Activated naive CD8-positive, alpha-beta T cell treated with anti-CD3 and anti-CD28 coated beads for 36 hours (primary cell): ENCODE measurements around the gene FAM184B. TPM values are rescaled to one million over a fixed set of nuclear protein-coding genes. Genes with fewer than 3 reads are reported as not detected.

ENCODE experiments used
- DNase-seq: peaks from one replicate; pipeline ENCODE4 v3.0.0; 2021
- H3K27ac Mint-ChIP-seq: one replicate; pipeline ENCODE4 v1.8.0; 2022; ENCODE audit warnings: mild to moderate bottlenecking, moderate library complexity, mixed read lengths
- H3K27me3 Mint-ChIP-seq: one replicate; pipeline ENCODE4 v1.8.0; 2022; ENCODE audit warnings: mild to moderate bottlenecking, mixed read lengths
- H3K36me3 Mint-ChIP-seq: one replicate; pipeline ENCODE4 v1.8.0; 2021; ENCODE audit warnings: mild to moderate bottlenecking, mixed read lengths
- H3K4me1 Mint-ChIP-seq: one replicate; pipeline ENCODE4 v1.8.0; 2021; ENCODE audit warnings: mixed read lengths
- H3K4me3 Mint-ChIP-seq: one replicate; pipeline ENCODE4 v1.8.0; 2022; ENCODE audit warnings: mild to moderate bottlenecking, moderate library complexity, mixed read lengths
- H3K9me3 Mint-ChIP-seq: one replicate; pipeline ENCODE4 v1.8.0; 2022; ENCODE audit warnings: mixed read lengths
- total RNA-seq, 2 experiments: library from RNA; stranded (reverse); gene quantifications; one replicate each; pipeline ENCODE4 v1.2.3, GENCODE V29; 2021

The FAM184B gene
- total RNA-seq, 2 experiments from 2014 or later: 0.04 TPM; not detected in 1

DNA sequence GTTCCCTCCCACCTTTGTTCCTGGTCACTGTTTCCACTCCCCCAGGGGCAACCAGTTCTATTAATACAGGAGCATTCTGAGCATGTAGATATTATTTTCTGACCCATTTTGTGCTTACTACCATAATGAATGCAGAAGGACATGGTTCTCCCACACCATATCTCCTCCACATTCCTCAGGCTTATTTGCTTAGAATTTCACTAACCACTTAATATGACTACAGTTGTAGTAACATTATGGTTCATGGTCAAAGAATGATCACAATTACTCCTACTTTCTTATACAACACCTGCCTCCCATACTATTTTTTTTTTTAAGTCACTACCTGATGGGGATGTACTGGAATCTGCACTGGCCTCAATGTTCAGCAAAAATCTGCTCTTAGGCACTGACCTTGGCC lies 7.5 kb upstream of the FAM184B start:
- Mint-ChIP-seq H3K9me3 (peaks cover 1% of the 10 kb centered on the region), H3K4me3 (no peak overlapping the region), H3K36me3 (peaks cover 16% of the 10 kb centered on the region), H3K27ac (no peak overlapping the region), H3K4me1 (peaks cover 22% of the 10 kb centered on the region), H3K27me3 (no peaks in the 10 kb centered on the region)
- no peak for DNase-seq

DNA sequence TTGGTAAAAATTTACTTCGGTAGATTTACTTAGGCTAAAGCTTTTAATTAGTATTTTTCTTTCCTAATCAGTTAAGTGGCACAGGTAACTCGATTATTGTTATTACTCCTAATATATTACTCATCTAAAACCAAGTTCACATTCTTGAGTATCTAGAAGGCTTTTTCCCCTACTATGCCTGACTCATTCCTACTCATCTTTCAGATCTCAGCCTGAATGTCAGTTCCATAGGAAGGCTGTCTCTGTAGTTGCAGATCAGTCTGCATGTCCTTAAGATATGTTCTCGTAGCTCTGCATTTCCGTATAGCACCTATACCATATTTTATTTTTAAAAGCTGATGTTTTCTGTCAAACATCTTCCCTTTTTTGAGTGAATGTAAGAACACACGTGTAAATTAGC lies 5.9 kb upstream of the FAM184B start:
- H3K27ac Mint-ChIP-seq: no peak overlapping the region
- no peak for DNase-seq
- peaks cover 5% of the 10 kb centered on the region for H3K27me3 Mint-ChIP-seq
- peaks cover 1% of the 10 kb centered on the region for H3K9me3 Mint-ChIP-seq
- peaks cover 22% of the 10 kb centered on the region for H3K4me1 Mint-ChIP-seq
- no peak overlapping the region for H3K4me3 Mint-ChIP-seq
- peaks cover 11% of the 10 kb centered on the region for H3K36me3 Mint-ChIP-seq

DNA sequence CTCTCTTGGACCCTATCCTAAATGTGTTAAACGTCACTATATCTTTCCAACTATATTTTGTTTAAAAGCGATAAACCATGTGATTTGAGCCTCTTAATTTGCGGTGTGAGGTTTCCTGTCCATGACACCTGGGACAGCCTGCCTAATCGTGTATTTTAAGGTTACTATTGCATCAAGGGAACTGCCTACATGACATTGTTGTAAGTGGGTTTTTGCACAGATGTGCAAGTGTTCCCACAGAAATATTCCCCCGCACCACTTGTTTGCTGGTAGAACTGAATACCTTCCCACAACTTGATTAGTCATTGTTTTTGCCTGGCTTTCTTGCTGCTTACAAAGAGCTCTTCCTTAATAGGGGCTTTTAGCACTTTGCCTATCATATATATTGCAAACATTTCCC lies 5.1 kb upstream of the FAM184B start:
- H3K9me3 Mint-ChIP-seq: peaks cover 1% of the 10 kb centered on the region
- peaks cover 12% of the 10 kb centered on the region for H3K36me3 Mint-ChIP-seq
- peaks cover 12% of the 10 kb centered on the region for H3K27me3 Mint-ChIP-seq
- H3K27ac Mint-ChIP-seq: no peak overlapping the region
- H3K4me3 Mint-ChIP-seq: no peak overlapping the region
- DNase-seq: no peak
- H3K4me1 Mint-ChIP-seq: peaks cover 28% of the 10 kb centered on the region

DNA sequence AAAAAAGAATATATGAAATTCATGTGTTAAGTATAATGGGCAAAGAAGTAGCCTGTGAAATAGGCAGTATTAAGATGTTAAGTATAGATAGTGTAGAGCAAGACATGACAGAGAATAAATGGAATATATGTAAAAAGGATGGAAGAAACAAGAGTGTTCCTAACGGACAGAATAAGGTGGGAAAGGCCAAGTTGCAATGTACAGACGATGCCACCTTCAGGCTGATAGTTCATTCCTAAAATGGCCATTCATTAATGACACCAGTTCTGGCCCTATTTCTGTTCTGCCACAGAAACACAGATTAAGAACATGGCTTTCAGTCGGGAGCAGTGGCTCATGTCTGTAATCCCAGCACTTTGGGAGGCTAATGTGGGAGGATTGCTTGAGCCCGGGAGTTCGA lies 4.4 kb upstream of the FAM184B start:
- H3K4me3 Mint-ChIP-seq: no peak overlapping the region
- H3K9me3 Mint-ChIP-seq: no peaks in the 10 kb centered on the region
- no peak for DNase-seq
- H3K36me3 Mint-ChIP-seq: peaks cover 8% of the 10 kb centered on the region
- H3K27ac Mint-ChIP-seq: no peak overlapping the region
- H3K4me1 Mint-ChIP-seq: peaks cover 31% of the 10 kb centered on the region
- peaks cover 20% of the 10 kb centered on the region for H3K27me3 Mint-ChIP-seq

- no peaks in the 10 kb centered on the region for H3K9me3 Mint-ChIP-seq
- H3K36me3 Mint-ChIP-seq: peaks cover 7% of the 10 kb centered on the region
- H3K4me3 Mint-ChIP-seq: peak overlapping the region; percentile 43
- peaks cover 14% of the 10 kb centered on the region for H3K4me1 Mint-ChIP-seq
- H3K27me3 Mint-ChIP-seq: peaks cover 52% of the 10 kb centered on the region
- DNase-seq: no peak
- no peak overlapping the region for H3K27ac Mint-ChIP-seq
Observed at GRCh38 chr4:17780501-17781299, 721 bp downstream of the FAM184B start.

- Mint-ChIP-seq H3K4me3 (no peak overlapping the region), H3K9me3 (no peaks in the 10 kb centered on the region), H3K27ac (no peak overlapping the region), H3K27me3 (peaks cover 57% of the 10 kb centered on the region), H3K36me3 (peaks cover 7% of the 10 kb centered on the region), H3K4me1 (peaks cover 13% of the 10 kb centered on the region)
- no peak for DNase-seq
Observed at GRCh38 chr4:17778431-17778830, 3.0 kb downstream of the FAM184B start.

GRCh38 chr4:17773135-17773698 lies 8.2 kb downstream of the FAM184B start:
- H3K27ac Mint-ChIP-seq: no peak overlapping the region
- no peak overlapping the region for H3K4me3 Mint-ChIP-seq

DNA sequence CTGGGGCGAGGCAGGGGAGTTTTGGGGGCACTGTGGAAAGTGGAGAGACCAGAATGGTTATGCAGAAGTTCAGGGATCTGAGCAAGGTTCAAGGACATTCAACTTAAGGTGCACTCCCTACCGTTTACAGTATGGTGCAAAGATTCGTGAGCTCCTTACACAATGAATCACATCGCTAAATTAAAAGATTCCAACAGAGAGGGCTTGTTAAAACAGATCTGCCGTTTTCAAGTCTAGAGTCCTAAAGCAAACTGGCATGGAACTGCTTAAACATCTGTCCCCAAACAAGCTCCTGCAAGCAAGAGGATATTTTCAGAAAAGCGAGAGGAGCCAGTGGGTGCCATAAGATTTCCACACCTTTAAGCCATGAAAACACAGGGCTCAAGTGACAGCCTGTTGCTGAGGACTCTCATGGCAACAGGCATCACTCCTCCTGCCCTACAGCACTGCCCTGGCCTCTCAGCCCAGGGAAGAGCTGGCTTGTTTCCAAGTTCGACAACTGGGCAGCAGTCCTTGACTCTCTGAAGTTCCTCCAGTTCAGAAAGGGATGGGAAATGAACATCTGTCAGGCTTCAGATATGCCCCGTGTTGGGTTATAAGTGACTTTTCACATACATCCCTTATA lies 10.0 kb downstream of the FAM184B start:
- H3K36me3 Mint-ChIP-seq: no peaks in the 10 kb centered on the region
- no peaks in the 10 kb centered on the region for H3K4me1 Mint-ChIP-seq
- DNase-seq: no peak
- H3K9me3 Mint-ChIP-seq: no peaks in the 10 kb centered on the region
- peaks cover 6% of the 10 kb centered on the region for H3K27me3 Mint-ChIP-seq
- no peak overlapping the region for H3K4me3 Mint-ChIP-seq
- no peak overlapping the region for H3K27ac Mint-ChIP-seq

More at GRCh38 chr4:17773135-17773698, 8.2 kb downstream of the FAM184B start:
- Mint-ChIP-seq H3K4me1 (no peaks in the 10 kb centered on the region), H3K27me3 (peaks cover 15% of the 10 kb centered on the region), H3K36me3 (no peaks in the 10 kb centered on the region), H3K9me3 (no peaks in the 10 kb centered on the region)
- DNase-seq: no peak

DNA sequence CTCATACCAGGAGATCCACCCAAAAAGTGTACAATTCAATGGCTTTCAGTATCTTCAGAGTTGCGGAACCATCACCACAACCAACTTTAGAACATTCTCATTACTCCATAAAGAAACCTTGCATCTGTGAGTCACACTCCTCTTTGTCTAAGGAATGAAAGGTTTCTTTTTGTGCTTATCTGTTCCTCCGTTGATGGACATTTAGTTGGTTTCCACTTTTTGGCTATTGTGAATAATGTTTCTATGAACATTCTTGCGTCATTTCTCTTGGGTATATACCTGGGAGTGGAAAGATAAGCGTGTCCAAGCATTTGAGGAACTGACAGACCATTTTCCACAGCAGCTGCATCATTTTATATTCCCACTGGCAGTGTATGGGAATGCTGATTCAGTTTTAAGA lies 10.6 kb downstream of the FAM184B start:
- H3K27ac Mint-ChIP-seq: no peak overlapping the region

DNA sequence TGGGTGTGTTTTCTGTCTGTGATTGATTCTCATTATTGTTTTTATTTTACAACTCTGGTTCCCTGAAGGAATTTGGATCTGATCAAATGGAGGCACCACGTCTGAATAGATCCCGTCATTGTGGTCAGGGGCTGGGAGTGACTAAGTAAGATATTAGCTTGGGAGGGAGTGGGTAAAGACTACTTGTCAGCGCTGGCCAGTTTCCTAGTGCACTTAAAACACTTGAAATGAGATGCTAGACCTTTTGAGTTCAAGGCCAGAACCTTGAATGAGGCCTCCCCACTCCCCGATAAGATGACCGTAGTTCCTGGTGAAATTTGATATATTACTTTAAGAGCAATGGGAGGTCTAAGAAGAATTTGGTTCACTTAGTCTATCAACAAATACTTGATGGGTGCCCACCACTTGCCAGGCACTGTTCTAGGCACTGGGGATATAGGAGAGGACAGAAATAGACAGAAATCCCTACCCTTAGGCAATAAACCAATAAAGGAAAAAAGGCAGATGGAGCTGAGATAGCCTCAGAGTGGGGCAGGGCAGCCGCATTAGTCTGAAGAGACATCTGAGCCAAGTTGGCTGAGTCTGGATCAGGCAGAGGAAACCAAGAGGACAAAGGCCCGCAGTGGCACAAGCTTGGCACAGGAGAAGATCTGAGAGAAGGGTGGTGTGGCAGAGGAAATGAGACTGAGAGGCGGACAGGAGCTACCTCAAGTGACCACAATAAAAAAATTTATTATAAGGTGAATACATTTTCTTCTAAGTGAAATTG lies 11.8 kb downstream of the FAM184B start:
- H3K27me3 Mint-ChIP-seq: no peaks in the 10 kb centered on the region
- no peak overlapping the region for H3K27ac Mint-ChIP-seq
- no peak overlapping the region for H3K4me3 Mint-ChIP-seq
- no peaks in the 10 kb centered on the region for H3K9me3 Mint-ChIP-seq
- H3K4me1 Mint-ChIP-seq: peaks cover 6% of the 10 kb centered on the region
- no peak for DNase-seq
- H3K36me3 Mint-ChIP-seq: no peaks in the 10 kb centered on the region

More for the DNA sequence above, 10.6 kb downstream of the FAM184B start:
- Mint-ChIP-seq H3K27me3 (peaks cover 5% of the 10 kb centered on the region), H3K36me3 (no peaks in the 10 kb centered on the region), H3K9me3 (no peaks in the 10 kb centered on the region), H3K4me3 (no peak overlapping the region), H3K4me1 (peaks cover under 1% of the 10 kb centered on the region)
- DNase-seq: no peak

- Mint-ChIP-seq H3K27me3 (no peaks in the 10 kb centered on the region), H3K36me3 (no peaks in the 10 kb centered on the region), H3K4me3 (no peak overlapping the region), H3K9me3 (no peaks in the 10 kb centered on the region), H3K4me1 (peaks cover 6% of the 10 kb centered on the region), H3K27ac (no peak overlapping the region)
- DNase-seq: no peak
Observed at GRCh38 chr4:17766826-17767458, 14.5 kb downstream of the FAM184B start.

DNA sequence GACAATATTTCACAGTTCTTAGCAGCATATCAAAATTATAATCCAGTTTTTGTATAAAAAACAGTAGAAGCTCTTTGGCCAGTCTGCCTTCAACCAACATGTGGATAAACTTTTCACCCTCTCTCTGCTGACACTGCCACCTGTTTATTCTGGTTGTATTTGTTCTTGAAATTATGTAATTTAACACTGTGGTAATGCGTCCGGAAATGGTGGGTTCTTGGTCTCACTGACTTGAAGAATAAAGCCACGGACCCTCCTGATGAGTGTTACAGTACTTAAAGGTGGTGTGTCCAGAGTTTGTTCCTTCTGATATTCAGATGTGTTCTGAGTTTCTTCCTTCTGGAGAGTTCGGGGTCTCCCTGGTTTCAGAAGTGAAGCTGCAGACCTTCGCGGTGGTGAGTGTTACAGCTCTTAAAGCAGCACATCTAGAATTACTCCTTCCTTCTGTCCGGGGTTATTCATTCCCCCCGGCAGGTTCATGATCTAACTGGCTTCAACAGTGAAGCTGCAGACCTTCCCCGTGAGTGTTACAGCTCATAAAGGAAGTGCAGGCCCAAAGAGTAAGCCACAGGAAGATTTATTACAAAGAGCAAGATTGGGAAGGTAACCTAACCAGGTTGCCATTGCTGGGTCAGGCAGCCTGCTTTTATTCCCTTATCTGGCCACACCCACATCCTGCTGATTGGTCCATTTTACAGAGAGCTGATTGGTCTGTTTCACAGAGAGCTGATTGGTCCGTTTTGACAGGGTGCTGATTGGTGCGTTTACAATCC lies 15.7 kb downstream of the FAM184B start:
- H3K27me3 Mint-ChIP-seq: no peaks in the 10 kb centered on the region
- DNase-seq: no peak
- no peaks in the 10 kb centered on the region for H3K36me3 Mint-ChIP-seq
- no peak overlapping the region for H3K4me3 Mint-ChIP-seq
- H3K9me3 Mint-ChIP-seq: no peaks in the 10 kb centered on the region
- H3K4me1 Mint-ChIP-seq: peaks cover 6% of the 10 kb centered on the region
- no peak overlapping the region for H3K27ac Mint-ChIP-seq

GRCh38 chr4:17763931-17764330 lies 17.5 kb downstream of the FAM184B start:
- Mint-ChIP-seq H3K27ac (no peak overlapping the region), H3K27me3 (no peaks in the 10 kb centered on the region), H3K4me3 (no peak overlapping the region), H3K36me3 (no peaks in the 10 kb centered on the region), H3K4me1 (peaks cover 6% of the 10 kb centered on the region), H3K9me3 (no peaks in the 10 kb centered on the region)
- no peak for DNase-seq

- DNase-seq: no peak
- Mint-ChIP-seq H3K4me1 (peaks cover 6% of the 10 kb centered on the region), H3K9me3 (no peaks in the 10 kb centered on the region), H3K27me3 (no peaks in the 10 kb centered on the region), H3K4me3 (no peak overlapping the region), H3K27ac (no peak overlapping the region), H3K36me3 (no peaks in the 10 kb centered on the region)
Observed at GRCh38 chr4:17763416-17763815, 18.0 kb downstream of the FAM184B start.
